Left hindlimb (tissue), 1 donor: ENCODE data around the gene STS.

ENCODE experiments used
- DNase-seq: peaks from one replicate; pipeline ENCODE4 v3.0.0-alpha.2; 2018

Gene STS, protein sequence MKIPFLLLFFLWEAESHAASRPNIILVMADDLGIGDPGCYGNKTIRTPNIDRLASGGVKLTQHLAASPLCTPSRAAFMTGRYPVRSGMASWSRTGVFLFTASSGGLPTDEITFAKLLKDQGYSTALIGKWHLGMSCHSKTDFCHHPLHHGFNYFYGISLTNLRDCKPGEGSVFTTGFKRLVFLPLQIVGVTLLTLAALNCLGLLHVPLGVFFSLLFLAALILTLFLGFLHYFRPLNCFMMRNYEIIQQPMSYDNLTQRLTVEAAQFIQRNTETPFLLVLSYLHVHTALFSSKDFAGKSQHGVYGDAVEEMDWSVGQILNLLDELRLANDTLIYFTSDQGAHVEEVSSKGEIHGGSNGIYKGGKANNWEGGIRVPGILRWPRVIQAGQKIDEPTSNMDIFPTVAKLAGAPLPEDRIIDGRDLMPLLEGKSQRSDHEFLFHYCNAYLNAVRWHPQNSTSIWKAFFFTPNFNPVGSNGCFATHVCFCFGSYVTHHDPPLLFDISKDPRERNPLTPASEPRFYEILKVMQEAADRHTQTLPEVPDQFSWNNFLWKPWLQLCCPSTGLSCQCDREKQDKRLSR

DNA sequence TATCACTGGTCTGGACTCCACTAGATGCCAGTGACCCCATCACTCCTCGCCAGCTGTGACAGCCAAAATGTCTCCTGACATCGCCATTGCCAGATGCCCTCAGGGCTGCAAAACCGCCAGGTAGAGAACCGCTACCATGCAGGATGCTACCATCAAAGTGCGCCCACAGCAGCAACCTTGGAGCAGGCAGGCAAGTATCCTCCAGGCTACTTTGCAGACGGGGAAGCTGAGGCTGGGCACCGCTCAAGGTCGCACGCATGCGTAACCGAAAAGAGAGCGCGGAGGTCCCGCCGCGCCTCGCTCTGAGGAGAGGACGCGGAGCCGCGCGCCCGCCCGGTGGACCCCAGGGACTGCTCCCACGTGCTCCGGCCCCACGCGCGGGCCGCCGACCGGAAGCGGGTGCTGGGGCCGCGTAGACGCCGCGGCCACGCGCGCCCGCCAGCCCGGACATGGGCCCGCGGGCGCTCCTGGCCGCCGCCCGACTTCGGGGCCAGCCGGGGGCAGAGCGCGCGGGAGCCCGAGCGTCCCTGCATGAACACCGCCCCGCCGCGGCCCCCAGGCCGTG, at the start of gene STS:
Gene STS, plus strand, starts transcription at position 300 of the 565 bp plus-strand sequence. CDS start 105,488 bp downstream, outside the sequence.
- no peak for DNase-seq

DNA sequence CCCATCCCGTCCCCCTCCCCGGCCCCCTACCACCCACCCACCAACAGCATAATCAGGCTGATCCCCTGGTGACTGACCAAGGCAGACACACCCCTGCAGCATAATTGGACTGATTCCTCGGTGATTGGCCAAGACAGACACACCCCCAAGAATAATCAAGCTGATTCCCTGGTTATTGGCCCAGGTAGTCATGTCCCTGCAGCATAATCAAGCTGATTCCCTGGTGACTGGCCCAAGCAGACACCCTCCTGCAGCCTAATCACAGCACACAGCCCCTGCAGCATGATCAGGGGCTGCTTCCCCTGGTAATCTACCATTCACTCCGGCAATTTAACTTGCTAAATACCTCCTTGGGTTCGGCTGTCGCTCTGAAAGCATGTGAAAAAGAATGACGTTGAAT, 47.5 kb upstream of the STS start:
- DNase-seq: no peak

DNA sequence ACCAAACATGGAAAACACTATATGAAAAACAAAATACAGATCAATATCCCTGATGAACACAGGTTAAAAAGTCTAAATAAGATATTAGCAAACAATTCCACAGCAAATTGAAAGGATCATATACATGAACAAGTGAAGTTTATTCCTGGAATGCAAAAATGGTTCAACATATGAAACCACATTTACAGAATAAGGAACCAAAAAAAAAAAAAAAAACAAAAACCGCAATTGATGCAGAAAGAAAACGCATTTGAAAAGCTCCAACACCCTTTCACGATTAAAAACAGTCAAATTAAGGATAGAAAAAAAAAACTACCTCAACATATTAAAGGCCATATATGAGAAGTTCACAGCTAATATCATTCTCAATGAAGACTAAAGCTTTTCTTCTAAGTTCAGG, 45.4 kb upstream of the STS start:
- no peak for DNase-seq

DNA sequence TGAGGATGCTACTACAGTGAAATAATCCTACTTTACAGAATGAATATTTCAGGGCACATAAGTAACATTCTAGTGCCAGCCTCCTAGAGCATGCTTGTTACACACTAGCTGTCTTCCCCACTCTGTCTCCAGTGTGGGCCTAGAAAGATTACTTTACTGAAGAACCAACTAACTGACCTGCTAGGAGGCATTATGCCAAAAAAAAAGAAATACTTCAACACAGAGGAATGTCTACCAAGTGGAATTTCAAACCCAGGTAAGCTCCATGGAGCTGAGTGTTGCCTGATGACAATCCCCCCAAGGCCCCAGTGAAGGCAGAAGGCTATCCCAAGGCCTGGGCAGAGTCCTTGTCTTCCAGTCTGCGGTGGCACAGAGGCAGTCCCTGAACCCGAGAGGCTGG, 40.9 kb upstream of the STS start:
- DNase-seq: no peak

DNA sequence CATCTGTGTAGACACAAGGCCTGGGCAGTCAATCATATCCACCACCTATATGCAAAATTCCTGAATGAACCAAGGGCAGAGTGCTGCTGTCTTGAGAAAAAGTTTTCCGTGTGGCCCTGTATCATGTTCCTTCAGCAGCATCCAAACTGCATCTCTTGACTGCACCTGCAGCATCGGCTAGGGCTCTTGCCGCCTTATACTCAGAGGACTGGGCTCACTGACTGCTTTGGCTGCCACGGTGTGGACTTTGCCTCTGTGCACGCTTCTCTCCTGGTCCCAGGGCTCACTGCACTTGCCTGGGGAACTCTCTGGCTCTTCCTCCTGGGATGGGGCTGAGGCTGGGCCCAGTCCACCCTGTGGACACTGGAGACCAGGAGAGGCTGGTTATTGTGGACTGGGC, 39.5 kb upstream of the STS start:
- no peak for DNase-seq

DNA sequence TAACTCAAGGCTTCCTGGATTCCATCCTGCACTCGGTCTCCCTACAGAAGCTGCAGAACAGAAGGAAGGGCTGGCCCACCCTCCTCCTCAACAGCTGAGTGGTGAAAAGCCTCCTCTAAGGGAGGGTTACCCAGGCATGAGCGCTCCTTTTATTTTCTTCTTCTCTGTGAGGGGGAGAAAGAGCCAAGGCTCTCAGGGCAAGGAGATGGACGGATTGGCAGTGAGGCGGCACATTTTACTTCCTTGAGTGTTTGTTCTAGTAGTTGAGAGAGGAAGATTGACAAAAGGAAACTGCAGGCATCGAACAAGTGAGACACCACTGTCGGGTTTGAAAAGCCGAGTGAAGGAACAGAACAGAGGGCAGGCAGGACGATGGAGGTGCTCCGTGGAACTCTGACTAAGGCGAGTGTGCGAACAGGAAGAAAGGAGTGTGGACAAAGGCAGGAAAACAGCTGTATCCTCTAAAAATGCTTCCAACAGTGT, 38.4 kb upstream of the STS start:
- DNase-seq: no peak

DNA sequence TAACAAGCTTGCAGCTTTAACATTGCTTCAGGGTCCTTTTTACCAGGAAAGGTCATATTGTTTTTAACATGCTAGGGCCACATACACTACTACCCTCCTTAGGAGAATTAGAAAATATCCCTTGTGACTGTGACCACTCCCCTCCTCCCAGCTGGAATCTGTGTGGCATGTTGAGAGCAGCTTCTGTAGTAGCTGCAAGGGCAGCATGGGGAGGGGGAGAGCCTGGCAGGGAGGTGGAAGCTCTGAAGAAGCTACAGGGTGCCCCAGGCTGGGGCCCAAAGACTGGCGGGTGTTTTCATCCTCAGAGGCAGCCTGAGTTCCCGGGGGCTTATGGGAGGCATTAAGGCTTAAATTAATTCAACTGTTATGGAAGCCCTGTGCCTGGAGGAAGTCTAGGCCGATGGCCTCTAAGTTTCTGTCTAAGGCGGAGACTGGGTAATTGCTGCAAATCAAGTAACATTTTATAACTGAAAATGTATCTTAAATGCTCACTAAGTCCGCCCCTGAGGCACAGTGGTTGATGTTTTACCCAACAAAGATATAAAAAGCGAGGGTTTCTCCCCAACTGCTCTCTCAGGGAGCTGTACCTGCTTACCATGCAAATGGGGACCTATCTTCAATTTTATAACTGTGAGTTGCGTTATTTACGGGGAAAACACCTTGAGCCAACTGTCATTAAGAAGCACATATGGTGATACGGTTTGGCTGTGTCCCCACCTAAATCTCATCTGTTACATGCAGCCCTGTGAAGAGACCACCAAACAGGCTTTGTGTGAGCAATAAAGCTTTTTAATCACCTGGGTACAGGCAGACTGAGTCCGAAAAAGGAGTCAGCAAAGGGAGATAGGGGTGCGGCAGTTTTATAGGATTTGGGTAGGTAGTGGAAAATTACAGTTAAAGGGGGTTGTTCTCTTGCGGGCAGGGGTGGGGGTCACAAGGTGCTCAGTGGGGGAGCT, 37.4 kb upstream of the STS start:
- no peak for DNase-seq

DNA sequence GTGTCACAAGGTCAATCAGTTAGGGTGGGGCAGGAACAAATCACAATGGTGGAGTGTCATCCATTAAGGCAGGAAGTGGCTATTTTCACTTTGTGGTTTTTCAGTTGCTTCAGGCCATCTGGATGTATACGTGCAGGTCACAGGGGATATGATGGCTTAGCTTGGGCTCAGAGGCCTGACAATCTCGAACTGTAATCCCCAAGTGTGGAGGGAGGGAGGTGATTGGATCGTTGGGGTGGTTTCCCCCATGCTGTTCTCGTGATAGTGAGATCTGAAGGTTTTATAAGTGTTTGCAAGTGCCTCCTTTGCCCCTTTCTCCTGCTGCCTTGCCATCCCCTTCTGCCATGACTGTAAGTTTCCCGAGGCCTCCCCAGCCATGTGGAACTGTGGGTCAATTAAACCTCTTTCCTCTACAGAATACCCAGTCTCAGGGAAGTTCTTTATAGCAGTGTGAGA, 36.7 kb upstream of the STS start:
- no peak for DNase-seq

DNA sequence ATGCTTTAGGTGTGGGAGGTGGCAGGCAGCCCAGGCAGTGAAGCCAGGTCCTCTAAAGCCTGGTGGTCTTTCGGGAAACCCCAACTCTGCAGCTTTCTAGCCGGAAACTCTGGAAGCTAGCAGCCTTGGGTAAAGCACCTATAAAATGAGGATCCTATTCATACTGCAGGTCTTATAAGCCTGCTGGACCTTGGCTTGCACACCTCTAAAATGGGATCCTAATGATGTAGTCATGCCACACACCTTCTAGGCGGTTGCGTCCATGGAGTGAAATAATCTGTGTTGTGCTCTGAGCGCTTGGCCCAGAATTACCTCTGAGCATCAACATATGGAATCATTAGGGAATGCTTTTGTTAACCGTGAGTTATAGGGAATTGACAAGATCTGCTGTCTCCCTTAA, 36.0 kb upstream of the STS start:
- DNase-seq: no peak

DNA sequence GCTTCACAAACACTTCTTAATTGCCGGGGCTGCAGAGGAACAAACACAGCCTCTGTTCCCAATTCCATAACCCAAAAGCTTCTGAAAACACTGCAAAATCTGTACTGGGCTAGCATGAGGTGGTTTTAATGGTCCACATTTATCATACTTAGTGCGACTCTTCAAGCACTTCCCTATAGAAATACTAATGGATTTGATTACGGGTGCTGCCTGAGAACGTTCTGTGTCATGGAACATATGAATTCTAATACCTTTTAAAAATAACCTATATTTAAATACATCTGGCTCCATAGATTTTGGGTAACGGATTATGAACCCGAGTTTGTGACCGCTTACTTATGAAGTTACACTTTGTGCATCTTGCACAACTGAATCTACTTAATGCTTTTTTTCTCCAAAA, 35.4 kb upstream of the STS start:
- no peak for DNase-seq

DNA sequence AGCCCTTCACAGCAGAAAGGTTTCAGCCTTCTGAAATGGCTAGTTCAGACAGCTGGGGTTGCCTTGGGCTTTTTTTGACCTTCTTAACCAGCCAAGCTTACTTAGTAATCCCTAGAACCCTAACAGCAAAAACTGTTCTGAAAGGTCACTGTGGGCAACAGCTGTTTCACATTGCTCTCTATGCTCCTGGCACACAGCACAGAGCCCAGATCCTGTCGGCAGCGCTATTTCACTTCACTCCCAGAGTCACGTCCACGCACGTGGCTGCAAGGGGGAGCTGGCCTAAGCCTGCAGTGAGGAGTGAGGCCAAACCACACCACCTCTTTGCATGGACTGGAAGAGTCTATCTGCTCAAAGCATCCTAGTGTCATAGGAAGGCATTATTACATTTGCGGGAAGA, 32.0 kb upstream of the STS start:
- DNase-seq: no peak

DNA sequence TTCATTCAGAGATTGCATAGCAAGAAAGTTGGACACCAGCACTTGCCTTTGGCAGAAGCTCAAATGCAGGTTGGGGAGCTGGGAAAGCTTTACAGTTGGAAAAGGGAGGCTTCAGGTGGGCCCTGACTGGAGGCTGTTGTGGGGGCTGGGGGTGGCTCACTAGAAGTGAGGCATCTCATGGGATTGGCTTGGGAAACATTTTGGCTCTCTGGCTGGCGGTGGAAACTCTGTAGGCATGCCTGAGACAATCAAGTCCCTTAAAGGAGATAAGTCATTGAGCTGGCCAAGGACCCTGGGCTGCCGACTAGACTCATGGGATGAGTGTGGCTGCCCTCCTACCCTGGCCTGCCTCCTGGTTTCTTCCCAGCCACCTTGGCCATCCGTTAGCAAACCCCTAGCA, 31.4 kb upstream of the STS start:
- no peak for DNase-seq

DNA sequence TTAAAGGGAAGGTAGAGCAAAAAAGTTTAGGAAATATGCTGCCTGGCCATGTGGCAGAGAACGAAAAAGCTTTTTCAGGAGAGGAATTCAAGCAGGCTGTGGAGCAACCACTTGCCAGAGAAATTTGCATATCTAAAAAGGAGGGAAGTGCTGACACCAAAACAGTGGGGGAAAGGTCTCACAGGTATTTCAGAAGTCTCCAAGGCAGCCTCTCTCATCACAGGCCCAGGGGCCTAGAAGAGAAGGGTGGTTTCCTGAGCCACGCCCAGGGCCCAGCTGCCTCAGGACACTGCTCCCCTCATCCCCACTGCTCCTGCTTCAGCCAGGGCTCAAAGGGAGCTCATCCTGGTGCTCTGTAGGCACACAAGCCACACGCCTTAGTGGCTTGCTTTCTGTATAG, 29.9 kb upstream of the STS start:
- no peak for DNase-seq

DNA sequence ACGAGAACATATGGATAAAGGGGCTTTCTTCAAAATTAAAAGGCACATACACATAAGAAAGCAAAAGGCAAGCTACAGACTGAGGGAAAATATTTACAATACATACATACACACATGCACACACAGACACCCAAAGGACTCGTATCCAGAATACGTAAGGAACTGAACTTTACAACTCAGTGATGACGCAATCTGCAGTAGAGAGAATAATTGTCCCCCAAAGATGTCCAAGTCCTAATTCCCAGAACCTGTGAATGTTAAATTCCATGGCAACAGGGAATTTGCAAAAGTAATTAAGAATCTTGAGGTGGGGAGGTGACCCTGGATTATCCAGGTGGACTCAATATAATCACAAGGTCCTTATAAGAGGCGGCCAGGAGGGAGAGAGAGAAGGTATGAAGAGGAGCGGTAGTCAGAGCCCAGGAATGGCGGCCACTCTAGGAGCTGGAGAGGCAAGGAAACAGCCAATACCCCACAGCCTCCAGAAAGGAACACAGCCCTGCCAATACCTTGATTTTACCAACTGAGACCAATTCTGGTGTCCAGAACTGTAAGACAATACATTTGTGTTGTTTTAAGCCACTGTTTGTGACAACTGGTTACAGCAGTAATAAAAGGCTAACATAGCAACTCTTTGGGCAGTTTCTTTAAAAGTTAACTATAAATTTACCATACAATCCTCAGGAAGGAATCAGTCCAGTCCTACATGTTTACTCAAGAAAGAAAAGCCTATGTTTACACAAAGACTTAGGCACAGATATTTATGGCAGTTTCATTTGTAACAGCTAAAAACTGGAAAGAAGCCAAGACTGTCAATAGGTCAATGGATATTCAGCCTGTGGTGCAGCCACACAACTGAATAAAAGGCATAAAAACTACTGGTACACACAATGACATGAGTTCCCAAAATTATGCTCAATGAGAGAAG, 27.3 kb upstream of the STS start:
- no peak for DNase-seq

DNA sequence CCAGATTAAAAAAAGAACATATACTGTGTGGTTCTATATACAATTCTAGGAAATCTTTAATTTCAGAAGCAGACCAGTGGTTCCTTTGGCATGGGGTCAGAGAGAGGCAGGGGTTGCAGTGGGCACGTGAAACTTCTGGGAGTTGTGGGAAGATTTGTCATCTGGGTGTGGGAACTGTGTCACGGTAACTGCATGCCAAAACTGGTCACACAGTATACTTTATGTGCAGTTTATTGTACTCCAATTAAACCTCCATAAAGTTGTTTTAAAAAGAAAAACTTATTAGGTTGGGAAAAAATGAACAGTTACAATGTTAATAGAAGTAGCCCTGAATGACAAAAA, 26.7 kb upstream of the STS start:
- no peak for DNase-seq

DNA sequence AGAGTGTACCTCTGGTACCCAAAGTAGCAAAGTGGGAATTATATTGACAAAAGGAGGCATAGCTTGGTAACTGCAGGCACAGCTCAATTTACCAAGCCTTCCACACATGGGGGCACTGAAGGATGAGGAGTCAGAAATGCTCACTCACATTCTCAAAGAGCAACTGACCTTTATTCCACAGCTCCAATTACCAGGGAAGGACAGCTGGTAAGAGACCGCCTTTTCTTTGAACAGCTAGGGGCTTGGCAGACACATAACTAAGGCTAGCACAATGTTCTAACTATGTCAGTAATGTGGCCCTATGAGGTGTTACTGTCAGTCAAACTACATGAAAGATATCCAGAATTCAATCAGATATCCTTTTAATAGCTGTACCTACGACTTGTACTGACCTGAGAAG, 20.5 kb upstream of the STS start:
- DNase-seq: no peak

DNA sequence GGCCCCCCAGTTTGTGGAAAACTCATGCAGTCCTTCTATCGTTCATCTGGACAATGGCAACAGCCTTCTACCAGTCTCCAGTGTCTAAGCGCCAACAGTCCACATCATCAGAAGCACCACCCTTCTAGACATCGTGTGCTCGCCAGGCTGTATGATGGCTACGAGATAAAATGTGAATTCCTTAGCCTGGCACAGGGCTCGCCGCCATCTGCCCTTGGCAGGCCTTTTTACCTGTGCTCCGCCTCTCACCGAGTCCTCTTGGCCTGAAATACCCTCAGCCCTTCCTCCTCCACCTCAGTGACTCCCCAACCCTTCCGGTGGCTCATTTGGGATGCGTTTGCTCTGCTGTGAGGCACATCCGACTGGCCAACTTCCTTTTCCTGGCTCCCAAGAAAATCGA, 15.9 kb upstream of the STS start:
- no peak for DNase-seq

DNA sequence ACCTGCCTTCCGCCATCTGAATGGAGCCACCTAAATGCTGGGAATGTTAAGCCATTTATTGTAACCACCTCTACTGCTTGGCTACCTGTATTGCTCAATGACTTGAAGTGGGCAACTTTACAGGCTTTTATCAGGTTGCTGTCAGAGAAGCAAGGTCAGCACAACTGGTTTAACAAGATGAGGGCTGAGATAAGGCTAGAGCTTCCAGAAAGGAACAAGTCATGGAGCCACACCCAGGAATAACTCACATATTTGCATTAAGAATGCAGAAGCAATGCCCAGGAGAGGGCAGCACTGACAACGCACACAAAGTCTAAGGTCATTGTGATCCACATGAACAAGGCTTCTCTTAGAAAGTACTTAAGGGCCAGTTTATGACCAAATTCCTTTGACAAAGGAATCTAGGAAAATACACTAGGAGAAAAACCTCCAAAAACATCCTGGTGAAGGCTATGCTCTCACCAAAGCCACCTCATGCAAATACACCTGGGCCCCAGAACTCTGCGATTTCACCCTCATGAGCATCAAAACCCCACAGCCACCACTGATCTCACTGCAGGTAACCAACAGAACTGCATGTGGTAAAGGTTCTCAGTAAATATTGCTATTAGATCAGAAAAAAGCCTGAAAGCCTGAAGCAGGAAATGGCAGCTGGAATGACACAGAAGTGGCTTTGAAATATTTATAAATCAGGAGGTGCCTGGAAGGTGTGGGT, 15.0 kb upstream of the STS start:
- no peak for DNase-seq

DNA sequence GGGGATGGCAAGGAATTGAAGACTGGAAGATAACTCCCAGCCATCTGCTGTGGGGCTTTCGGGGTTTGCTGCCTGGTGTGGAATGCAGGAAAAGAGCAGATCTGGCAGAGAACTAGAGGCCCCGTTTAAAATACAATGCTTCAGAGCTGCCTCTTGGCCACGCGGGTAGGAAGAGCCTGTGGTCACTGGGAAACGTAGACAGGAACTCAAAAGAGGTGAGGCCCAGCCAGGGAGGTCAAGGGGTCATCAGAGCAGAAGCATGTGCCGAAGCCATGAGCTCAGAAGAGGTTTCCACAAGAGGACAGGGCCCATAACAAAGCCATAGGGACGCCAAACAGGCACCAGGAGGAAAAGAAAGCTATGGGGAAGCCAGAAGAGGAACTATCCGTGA, 14.5 kb upstream of the STS start:
- no peak for DNase-seq

DNA sequence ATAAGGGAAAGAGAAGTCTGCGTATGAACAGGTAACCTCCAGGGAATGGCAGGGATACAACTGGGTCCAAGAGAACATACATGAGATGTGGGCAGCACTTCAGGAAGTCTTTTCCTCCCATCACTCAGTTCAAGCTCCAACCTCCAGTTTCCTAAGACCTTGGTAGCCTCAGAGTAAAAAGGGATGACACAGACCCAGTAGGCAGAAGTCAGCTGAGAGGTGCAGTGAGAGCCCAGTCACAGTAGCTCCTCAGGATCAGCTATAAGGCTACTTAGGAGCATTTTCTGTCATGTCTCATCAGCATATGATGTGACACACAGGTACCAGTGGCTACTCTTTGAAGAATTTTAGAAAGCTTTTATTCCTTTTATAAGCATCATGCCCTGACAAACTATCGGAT, 12.5 kb upstream of the STS start:
- DNase-seq: no peak
